ENCODE measurements around the gene FAM83E.

- TF ChIP-seq EZH2phosphoT487 (IDR thresholded peaks at IDR 0.05; ENCODE audit: borderline replicate concordance, low read depth, low read length) (no peak), CTCF (conservative IDR thresholded peaks at IDR 0.05; ENCODE audit: low read length) (no peak)
These were observed 560 bp upstream of the FAM83E start for GRCh38 chr19:48615231-48616040.

All from OCI-LY7 (cell line).